SK-N-SH (cell line): ENCODE results near the gene GPR39. TPM values are rescaled to one million over a fixed set of nuclear protein-coding genes. Genes with fewer than 3 reads are reported as not detected.

Source experiments
- CTCF ChIA-PET: fragments of 300-600, 350-600 bp; formaldehyde crosslinking; extraction: SDS; loops from one replicate; lab custom pipeline; 2021; lab: Yijun Ruan, JAX
- POLR2A ChIA-PET: fragments of 350-600 bp; sonication (Branson Sonifier 250); formaldehyde crosslinking; extraction: SDS; loops from one replicate; lab custom pipeline; 2020; ENCODE audit warnings: antibody characterized with exemption, inconsistent platforms; lab: Yijun Ruan, JAX
- DNase-seq: peaks from one replicate; pipeline ENCODE4 v3.0.0; 2012
- H2AFZ ChIP-seq: fragments of 200-600 bp; sonication (generic); 2 replicates; pipeline ENCODE4 v1.8.1; 2016; ENCODE audit warnings: antibody characterized with exemption, mild to moderate bottlenecking, low read depth
- H3F3A ChIP-seq: fragments of 200-600 bp; sonication (generic); replicated peaks from 2 replicates; pipeline ENCODE3; 2016; ENCODE audit warnings: antibody characterized with exemption, mild to moderate bottlenecking; ENCODE audit not compliant: insufficient read depth
- H3K27ac ChIP-seq, 2 experiments: fragments of 200-500 bp in 1 of 2; fragments of 200-600 bp in 1 of 2; sonication (Bioruptor generic) in 1 of 2; sonication (generic), shearing (Covaris generic) in 1 of 2; 2 replicates each; pipeline versions ENCODE4 v1.5.1 to v1.6.1; 2014 to 2016; ENCODE audit warnings: low read depth in 2 of 2, inconsistent platforms in 1 of 2, low read length in 1 of 2, mild to moderate bottlenecking in 1 of 2, mixed read lengths in 1 of 2
- H3K27me3 ChIP-seq: fragments of 200-600 bp; sonication (generic), shearing (Covaris generic); 2 replicates; pipeline ENCODE4 v1.6.1; 2016; ENCODE audit warnings: mixed run types; ENCODE audit not compliant: insufficient read depth
- H3K36me3 ChIP-seq, 2 experiments: fragments of 200-500 bp in 1 of 2; fragments of 200-600 bp in 1 of 2; sonication (Bioruptor generic) in 1 of 2; sonication (generic) in 1 of 2; replicated peaks in 1 of 2; 2 replicates each; pipeline versions ENCODE3 to v1.5.1; 2014 to 2016; ENCODE audit warnings: low read length in 1 of 2, mild to moderate bottlenecking in 1 of 2; ENCODE audit not compliant: insufficient read depth in 2 of 2, control insufficient read depth in 1 of 2
- H3K4me1 ChIP-seq, 2 experiments: fragments of 200-500 bp in 1 of 2; fragments of 200-600 bp in 1 of 2; sonication (Bioruptor generic) in 1 of 2; sonication (generic), shearing (Covaris generic) in 1 of 2; 2 replicates each; pipeline versions ENCODE4 v1.5.1 to v1.6.1; 2014 to 2016; ENCODE audit warnings: low read depth in 1 of 2, low read length in 1 of 2, mixed run types in 1 of 2; ENCODE audit not compliant: insufficient read depth in 2 of 2, control insufficient read depth in 1 of 2
- H3K4me2 ChIP-seq: fragments of 200-600 bp; sonication (generic), shearing (Covaris generic); 2 replicates; pipeline ENCODE4 v1.6.1; 2017; ENCODE audit warnings: mixed run types
- H3K4me3 ChIP-seq, 2 experiments: fragments of 200-500 bp in 1 of 2; fragments of 200-600 bp in 1 of 2; sonication (Bioruptor generic) in 1 of 2; sonication (generic), shearing (Covaris generic) in 1 of 2; 2 replicates each; pipeline versions ENCODE4 v1.5.1 to v1.8.1; 2014 to 2016; ENCODE audit warnings: low read depth in 2 of 2, inconsistent platforms in 1 of 2, low read length in 1 of 2, mild to moderate bottlenecking in 1 of 2, mixed read lengths in 1 of 2, moderate library complexity in 1 of 2
- H3K79me2 ChIP-seq: fragments of 200-600 bp; sonication (generic); 2 replicates; pipeline ENCODE4 v1.8.1; 2017; ENCODE audit warnings: mild to moderate bottlenecking; ENCODE audit not compliant: insufficient read depth
- H3K9ac ChIP-seq: fragments of 200-600 bp; sonication (generic); 2 replicates; pipeline ENCODE4 v1.6.1; 2017; ENCODE audit warnings: mixed run types
- H3K9me2 ChIP-seq: fragments of 200-600 bp; sonication (generic); 2 replicates; pipeline ENCODE4 v1.6.1; 2017; ENCODE audit warnings: mixed run types
- H3K9me3 ChIP-seq: fragments of 200-600 bp; sonication (generic); 2 replicates; pipeline ENCODE4 v1.6.1; 2017; ENCODE audit warnings: mixed run types, mild to moderate bottlenecking, moderate library complexity
- H4K20me1 ChIP-seq: fragments of 200-600 bp; sonication (generic); 2 replicates; pipeline ENCODE4 v1.6.1; 2017; ENCODE audit warnings: mild to moderate bottlenecking, mixed run types; ENCODE audit not compliant: insufficient read depth
- EZH2phosphoT487 ChIP-seq: fragments of 200-600 bp; sonication (generic); IDR thresholded peaks from 2 replicates; pipeline ENCODE4 v1.6.1; 2017; ENCODE audit warnings: low read depth, mixed run types, mild to moderate bottlenecking, antibody characterized with exemption, moderate library complexity, borderline replicate concordance
- GABPA ChIP-seq: IDR thresholded peaks from 2 replicates; pipeline ENCODE4 v1.4.0; 2012; ENCODE audit warnings: low read depth, mild to moderate bottlenecking
- GATA2 ChIP-seq: sonication (generic); formaldehyde crosslinking; IDR thresholded peaks from 2 replicates; pipeline ENCODE4 v1.5.0; 2020; ENCODE audit warnings: mild to moderate bottlenecking, missing genetic modification reagents
- NRF1 ChIP-seq: IDR thresholded peaks from 2 replicates; pipeline ENCODE4 v1.6.1; 2012; ENCODE audit warnings: low read depth, mild to moderate bottlenecking, low read length
- RAD21 ChIP-seq: IDR thresholded peaks from 2 replicates; pipeline ENCODE4 v1.6.1; 2012; ENCODE audit warnings: mild to moderate bottlenecking, low read length
- SIN3A ChIP-seq: IDR thresholded peaks from 2 replicates; pipeline ENCODE4 v1.6.1; 2012; ENCODE audit warnings: low read depth, mild to moderate bottlenecking, low read length, moderate library complexity, borderline replicate concordance
- SMC3 ChIP-seq: IDR thresholded peaks from 2 replicates; pipeline ENCODE4 v1.6.1; 2012; ENCODE audit warnings: low read depth, low read length, improper control_type of control experiment
- TAF1 ChIP-seq: IDR thresholded peaks from 2 replicates; pipeline ENCODE4 v1.6.1; 2012; ENCODE audit warnings: low read depth, mild to moderate bottlenecking, low read length, moderate library complexity, borderline replicate concordance
- TCF12 ChIP-seq: IDR thresholded peaks from 2 replicates; pipeline ENCODE4 v1.4.0; 2012
- TEAD4 ChIP-seq: IDR thresholded peaks from 2 replicates; pipeline ENCODE4 v1.4.0; 2012; ENCODE audit warnings: mild to moderate bottlenecking, borderline replicate concordance; ENCODE audit not compliant: insufficient read depth
- WGBS: methylation state at CpG from one replicate; pipeline ENCODE4 v1.1.6; 2017; ENCODE audit warnings: low lambda C conversion rate; 5-methylcytosine and 5-hydroxymethylcytosine counted together
- polyA plus RNA-seq, 3 experiments: library from polyadenylated mRNA; depleted of rRNA; stranded (reverse); fragments of >200 nt; gene quantifications; 2 replicates each; pipeline ENCODE4 v1.2.3, GENCODE V29; 2012
- TF ChIP-seq, protein P1 (sequence below): fragments of 200-600 bp; sonication (generic); IDR thresholded peaks from 2 replicates; pipeline ENCODE4 v1.6.1; 2017; ENCODE audit warnings: antibody characterized with exemption, mild to moderate bottlenecking, moderate library complexity

Gene GPR39
- polyA plus RNA-seq, 1 of the 3 experiments (the other 2 are of a cell fraction): 2.3 TPM

GRCh38 chr2:132419941-132420340 is 3.3 kb downstream of the GPR39 start (continued):
- TF ChIP-seq TEAD4 (no peak), SMC3 (no peak), TCF12 (no peak), GABPA (no peak)

- Histone ChIP-seq H3K27me3 (no peaks in the 10 kb centered on the region), H3K4me3 (no peak overlapping the region), H3K79me2 (no peaks in the 10 kb centered on the region), H3K9ac (no peak overlapping the region), H3K9me3 (no peaks in the 10 kb centered on the region), H3K27ac (no peak overlapping the region), H3K4me2 (0 out of 2 replicates have a peak overlapping the region, but pooled peaks have one; percentile 15), H3F3A (peaks cover under 1% of the 10 kb centered on the region), H3K4me1 (peaks cover 0 to 6% of the 10 kb centered on the region in 2 experiments; a peak in 3 of 4 replicates), H2AFZ (peak overlapping the region; percentile 13; the same call in 1 of the 2 replicates), H3K36me3 (no peaks in the 10 kb centered on the region), H4K20me1 (no peaks in the 10 kb centered on the region), H3K9me2 (no peaks in the 10 kb centered on the region)
- DNase-seq: no peak
- WGBS: 69% methylated on average over 2 of the region's 2 CpGs
- ChIA-PET CTCF (interaction anchor here (0.7 to 1.6 kb wide), 3 partner anchors 12 to 382 kb away, joined by 3 to 4 read pairs (median 3); no protein-coding TSS in a partner anchor), POLR2A (no interaction called here)
- TF ChIP-seq RAD21 (peak; percentile 15; the same call in 1 of the 2 replicates), NRF1 (no peak)
- TF ChIP-seq, protein P1, sequence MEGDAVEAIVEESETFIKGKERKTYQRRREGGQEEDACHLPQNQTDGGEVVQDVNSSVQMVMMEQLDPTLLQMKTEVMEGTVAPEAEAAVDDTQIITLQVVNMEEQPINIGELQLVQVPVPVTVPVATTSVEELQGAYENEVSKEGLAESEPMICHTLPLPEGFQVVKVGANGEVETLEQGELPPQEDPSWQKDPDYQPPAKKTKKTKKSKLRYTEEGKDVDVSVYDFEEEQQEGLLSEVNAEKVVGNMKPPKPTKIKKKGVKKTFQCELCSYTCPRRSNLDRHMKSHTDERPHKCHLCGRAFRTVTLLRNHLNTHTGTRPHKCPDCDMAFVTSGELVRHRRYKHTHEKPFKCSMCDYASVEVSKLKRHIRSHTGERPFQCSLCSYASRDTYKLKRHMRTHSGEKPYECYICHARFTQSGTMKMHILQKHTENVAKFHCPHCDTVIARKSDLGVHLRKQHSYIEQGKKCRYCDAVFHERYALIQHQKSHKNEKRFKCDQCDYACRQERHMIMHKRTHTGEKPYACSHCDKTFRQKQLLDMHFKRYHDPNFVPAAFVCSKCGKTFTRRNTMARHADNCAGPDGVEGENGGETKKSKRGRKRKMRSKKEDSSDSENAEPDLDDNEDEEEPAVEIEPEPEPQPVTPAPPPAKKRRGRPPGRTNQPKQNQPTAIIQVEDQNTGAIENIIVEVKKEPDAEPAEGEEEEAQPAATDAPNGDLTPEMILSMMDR: peak; percentile 37
Measured at GRCh38 chr2:132420816-132421805, 4.5 kb downstream of the GPR39 start.

- no peaks in the 10 kb centered on the region for H3K9me2 ChIP-seq
- H3K9ac ChIP-seq: no peak overlapping the region
- DNase-seq: no peak
- ChIA-PET CTCF (interaction anchor here (1.6 kb wide), 1 partner anchor 11 kb away, joined by 4 read pairs; no protein-coding TSS in a partner anchor), POLR2A (no interaction called here)
- no peaks in the 10 kb centered on the region for H3K79me2 ChIP-seq
- TF ChIP-seq TAF1 (no peak), GATA2 (CRISPR knock-in tag) (no peak), SIN3A (no peak), EZH2phosphoT487 (no peak)
- TF ChIP-seq, protein P1: no peak
- no peak overlapping the region for H3K4me2 ChIP-seq
- H3K9me3 ChIP-seq: no peaks in the 10 kb centered on the region
- no peak overlapping the region for H2AFZ ChIP-seq
- no peaks in the 10 kb centered on the region for H3K36me3 ChIP-seq
- no peaks in the 10 kb centered on the region for H4K20me1 ChIP-seq
- no peaks in the 10 kb centered on the region for H3F3A ChIP-seq
- H3K4me3 ChIP-seq: no peak overlapping the region
- 93% methylated on average over 6 of the region's 6 CpGs for WGBS
- no peak overlapping the region for H3K27ac ChIP-seq
- H3K4me1 ChIP-seq: no peaks in the 10 kb centered on the region; a peak in 1 of 4 replicates
- H3K27me3 ChIP-seq: no peaks in the 10 kb centered on the region
Measured at GRCh38 chr2:132422736-132423135, 6.1 kb downstream of the GPR39 start.
